ENCODE measurements around the gene MOB3A. TPM values are rescaled to one million over a fixed set of nuclear protein-coding genes. Genes with fewer than 3 reads are reported as not detected.
A peak's percentile ranks its signal among the peaks of the same experiment; 100 is the strongest.

Gene MOB3A
- total and polyA plus RNA-seq, 2 of the 13 experiments (the other 11 are each of a cell fraction or from before 2014, with no cell fraction given): 3.5 to 17.8 TPM

- TF ChIP-seq ZBTB10 (CRISPR knock-in tag; IDR thresholded peaks at IDR 0.05; ENCODE audit: borderline replicate concordance) (0 out of 2 replicates have a peak, but pooled peaks have one; percentile 17), MYPOP (CRISPR knock-in tag; IDR thresholded peaks at IDR 0.05) (no peak), NR0B2 (CRISPR knock-in tag; IDR thresholded peaks at IDR 0.05) (no peak), KDM6A (CRISPR knock-in tag; IDR thresholded peaks at IDR 0.05; ENCODE audit: low read depth) (no peak), ZNF687 (CRISPR knock-in tag; IDR thresholded peaks at IDR 0.05) (0 out of 2 replicates have a peak, but pooled peaks have one; percentile 12), ONECUT2 (CRISPR knock-in tag; IDR thresholded peaks at IDR 0.05) (no peak), HNF4A (CRISPR knock-in tag; IDR thresholded peaks at IDR 0.05) (no peak), ZNF326 (CRISPR knock-in tag; IDR thresholded peaks at IDR 0.05; ENCODE audit: borderline replicate concordance) (no peak), ZNF564 (CRISPR knock-in tag; IDR thresholded peaks at IDR 0.05) (no peak), ZNF274 (CRISPR knock-in tag; IDR thresholded peaks at IDR 0.05) (no peak), IKZF4 (CRISPR knock-in tag; IDR thresholded peaks at IDR 0.05; ENCODE audit: borderline replicate concordance, low read depth, not compliant biosample characterization) (peak; percentile 15), XBP1 (CRISPR knock-in tag; IDR thresholded peaks at IDR 0.05) (no peak), AHR (CRISPR knock-in tag; IDR thresholded peaks at IDR 0.05) (no peak), YEATS4 (CRISPR knock-in tag; IDR thresholded peaks at IDR 0.05; ENCODE audit: borderline replicate concordance) (no peak)
- TF ChIP-seq, protein P1, sequence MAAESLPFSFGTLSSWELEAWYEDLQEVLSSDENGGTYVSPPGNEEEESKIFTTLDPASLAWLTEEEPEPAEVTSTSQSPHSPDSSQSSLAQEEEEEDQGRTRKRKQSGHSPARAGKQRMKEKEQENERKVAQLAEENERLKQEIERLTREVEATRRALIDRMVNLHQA (CRISPR knock-in tag; IDR thresholded peaks at IDR 0.05): no peak
- TF ChIP-seq, protein P2, sequence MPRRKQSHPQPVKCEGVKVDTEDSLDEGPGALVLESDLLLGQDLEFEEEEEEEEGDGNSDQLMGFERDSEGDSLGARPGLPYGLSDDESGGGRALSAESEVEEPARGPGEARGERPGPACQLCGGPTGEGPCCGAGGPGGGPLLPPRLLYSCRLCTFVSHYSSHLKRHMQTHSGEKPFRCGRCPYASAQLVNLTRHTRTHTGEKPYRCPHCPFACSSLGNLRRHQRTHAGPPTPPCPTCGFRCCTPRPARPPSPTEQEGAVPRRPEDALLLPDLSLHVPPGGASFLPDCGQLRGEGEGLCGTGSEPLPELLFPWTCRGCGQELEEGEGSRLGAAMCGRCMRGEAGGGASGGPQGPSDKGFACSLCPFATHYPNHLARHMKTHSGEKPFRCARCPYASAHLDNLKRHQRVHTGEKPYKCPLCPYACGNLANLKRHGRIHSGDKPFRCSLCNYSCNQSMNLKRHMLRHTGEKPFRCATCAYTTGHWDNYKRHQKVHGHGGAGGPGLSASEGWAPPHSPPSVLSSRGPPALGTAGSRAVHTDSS (CRISPR knock-in tag; conservative IDR thresholded peaks at IDR 0.05): no peak
- TF ChIP-seq, protein P3, sequence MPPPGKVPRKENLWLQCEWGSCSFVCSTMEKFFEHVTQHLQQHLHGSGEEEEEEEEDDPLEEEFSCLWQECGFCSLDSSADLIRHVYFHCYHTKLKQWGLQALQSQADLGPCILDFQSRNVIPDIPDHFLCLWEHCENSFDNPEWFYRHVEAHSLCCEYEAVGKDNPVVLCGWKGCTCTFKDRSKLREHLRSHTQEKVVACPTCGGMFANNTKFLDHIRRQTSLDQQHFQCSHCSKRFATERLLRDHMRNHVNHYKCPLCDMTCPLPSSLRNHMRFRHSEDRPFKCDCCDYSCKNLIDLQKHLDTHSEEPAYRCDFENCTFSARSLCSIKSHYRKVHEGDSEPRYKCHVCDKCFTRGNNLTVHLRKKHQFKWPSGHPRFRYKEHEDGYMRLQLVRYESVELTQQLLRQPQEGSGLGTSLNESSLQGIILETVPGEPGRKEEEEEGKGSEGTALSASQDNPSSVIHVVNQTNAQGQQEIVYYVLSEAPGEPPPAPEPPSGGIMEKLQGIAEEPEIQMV (CRISPR knock-in tag; IDR thresholded peaks at IDR 0.05; ENCODE audit: low read depth): no peak
Observed at GRCh38 chr19:2062389-2062729, 33.8 kb downstream of the MOB3A start (continued).

Data from HepG2 (cell line).